ENCODE measurements around the gene FRK.

The FRK gene

GRCh38 chr6:116083052-116083451 is 22.4 kb upstream of the FRK start:
- H3K4ac ChIP-seq (ENCODE audit: low read depth, low read length), result no peak overlapping the region
- H3K56ac ChIP-seq (ENCODE audit: low read length), result no peak overlapping the region
- no peak overlapping the region for H4K8ac ChIP-seq (ENCODE audit: low read depth, low read length)
- H3K9ac ChIP-seq (ENCODE audit: low read length), result no peak overlapping the region
- no peak overlapping the region for H2AK5ac ChIP-seq (ENCODE audit: low read length)
- no peak overlapping the region for H3K4me2 ChIP-seq (ENCODE audit: low read length)
- no peaks in the 10 kb centered on the region for H3K27me3 ChIP-seq (ENCODE audit: insufficient read depth, low read length, poor library complexity)
- H3K79me1 ChIP-seq (ENCODE audit: low read length), result no peaks in the 10 kb centered on the region
- H3K36me3 ChIP-seq (ENCODE audit: control insufficient read depth, insufficient read depth, low read length), result no peaks in the 10 kb centered on the region
- H3K4me3 ChIP-seq (ENCODE audit: low read length), result no peak overlapping the region
- H3K18ac ChIP-seq (ENCODE audit: low read length), result no peak overlapping the region
- no peak for DNase-seq
- WGBS (ENCODE audit: extremely low coverage, insufficient coverage, low lambda C conversion rate), result 100% methylated on average over 1 of the region's 5 CpGs
- no peak overlapping the region for H2BK5ac ChIP-seq (ENCODE audit: low read length)
- no peak overlapping the region for H3K23ac ChIP-seq (ENCODE audit: low read length)
- H3K79me2 ChIP-seq (ENCODE audit: control insufficient read depth, insufficient read depth, low read length), result no peaks in the 10 kb centered on the region
- H4K5ac ChIP-seq (ENCODE audit: low read length), result no peak overlapping the region
- no peaks in the 10 kb centered on the region for H3K4me1 ChIP-seq (ENCODE audit: control insufficient read depth, low read depth, low read length)
- no peak overlapping the region for H2BK120ac ChIP-seq (ENCODE audit: low read depth, low read length)
- no peak overlapping the region for H3K27ac ChIP-seq (ENCODE audit: low read depth, low read length)
- no peak overlapping the region for H2BK15ac ChIP-seq (replicated peaks; ENCODE audit: low read depth)

GRCh38 chr6:116078945-116079344 is 18.3 kb upstream of the FRK start:
- no peak overlapping the region for H3K23ac ChIP-seq (ENCODE audit: low read length)
- H3K56ac ChIP-seq (ENCODE audit: low read length), result no peak overlapping the region
- H3K79me2 ChIP-seq (ENCODE audit: control insufficient read depth, insufficient read depth, low read length), result no peaks in the 10 kb centered on the region
- H3K4me3 ChIP-seq (ENCODE audit: low read length), result no peak overlapping the region
- no peak overlapping the region for H4K5ac ChIP-seq (ENCODE audit: low read length)
- no peak overlapping the region for H3K27ac ChIP-seq (ENCODE audit: low read depth, low read length)
- no peaks in the 10 kb centered on the region for H3K79me1 ChIP-seq (ENCODE audit: low read length)
- H2BK120ac ChIP-seq (ENCODE audit: low read depth, low read length), result no peak overlapping the region
- no peak for DNase-seq
- no peak overlapping the region for H3K4ac ChIP-seq (ENCODE audit: low read depth, low read length)
- no peak overlapping the region for H3K9ac ChIP-seq (ENCODE audit: low read length)
- no peaks in the 10 kb centered on the region for H3K36me3 ChIP-seq (ENCODE audit: control insufficient read depth, insufficient read depth, low read length)
- no peak overlapping the region for H3K18ac ChIP-seq (ENCODE audit: low read length)
- H2BK15ac ChIP-seq (replicated peaks; ENCODE audit: low read depth), result no peak overlapping the region
- no peaks in the 10 kb centered on the region for H3K27me3 ChIP-seq (ENCODE audit: insufficient read depth, low read length, poor library complexity)
- no peak overlapping the region for H2AK5ac ChIP-seq (ENCODE audit: low read length)
- no peak overlapping the region for H4K8ac ChIP-seq (ENCODE audit: low read depth, low read length)
- no peak overlapping the region for H3K4me2 ChIP-seq (ENCODE audit: low read length)
- no peaks in the 10 kb centered on the region for H3K4me1 ChIP-seq (ENCODE audit: control insufficient read depth, low read depth, low read length)
- H2BK5ac ChIP-seq (ENCODE audit: low read length), result no peak overlapping the region
- no CpG with 5 or more reads among the region's 3 CpGs for WGBS (ENCODE audit: extremely low coverage, insufficient coverage, low lambda C conversion rate)

- Histone ChIP-seq H2AK5ac (ENCODE audit: low read length) (no peak overlapping the region), H3K23ac (ENCODE audit: low read length) (no peak overlapping the region), H3K36me3 (ENCODE audit: control insufficient read depth, insufficient read depth, low read length) (no peaks in the 10 kb centered on the region), H2BK5ac (ENCODE audit: low read length) (no peak overlapping the region), H3K56ac (ENCODE audit: low read length) (no peak overlapping the region), H3K79me2 (ENCODE audit: control insufficient read depth, insufficient read depth, low read length) (no peaks in the 10 kb centered on the region), H3K4ac (ENCODE audit: low read depth, low read length) (no peak overlapping the region), H3K79me1 (ENCODE audit: low read length) (no peaks in the 10 kb centered on the region), H3K27ac (ENCODE audit: low read depth, low read length) (no peak overlapping the region), H2BK120ac (ENCODE audit: low read depth, low read length) (no peak overlapping the region), H4K5ac (ENCODE audit: low read length) (no peak overlapping the region), H2BK15ac (replicated peaks; ENCODE audit: low read depth) (no peak overlapping the region), H3K9ac (ENCODE audit: low read length) (no peak overlapping the region), H3K4me3 (ENCODE audit: low read length) (no peak overlapping the region), H3K4me2 (ENCODE audit: low read length) (no peak overlapping the region), H3K18ac (ENCODE audit: low read length) (no peak overlapping the region), H3K4me1 (ENCODE audit: control insufficient read depth, low read depth, low read length) (no peaks in the 10 kb centered on the region), H4K8ac (ENCODE audit: low read depth, low read length) (no peak overlapping the region), H3K27me3 (ENCODE audit: insufficient read depth, low read length, poor library complexity) (no peaks in the 10 kb centered on the region)
- no peak for DNase-seq
- WGBS (ENCODE audit: extremely low coverage, insufficient coverage, low lambda C conversion rate), result no CpG with 5 or more reads among the region's 3 CpGs
Observed at GRCh38 chr6:116078522-116078921, 17.8 kb upstream of the FRK start.

GRCh38 chr6:116074732-116075390 is 14.2 kb upstream of the FRK start:
- no peaks in the 10 kb centered on the region for H3K27me3 ChIP-seq (ENCODE audit: insufficient read depth, low read length, poor library complexity)
- no peak overlapping the region for H2AK5ac ChIP-seq (ENCODE audit: low read length)
- H2BK15ac ChIP-seq (replicated peaks; ENCODE audit: low read depth), result no peak overlapping the region
- H3K36me3 ChIP-seq (ENCODE audit: control insufficient read depth, insufficient read depth, low read length), result no peaks in the 10 kb centered on the region
- DNase-seq, result no peak
- no peak overlapping the region for H3K18ac ChIP-seq (ENCODE audit: low read length)
- H3K4ac ChIP-seq (ENCODE audit: low read depth, low read length), result no peak overlapping the region
- H3K4me3 ChIP-seq (ENCODE audit: low read length), result no peak overlapping the region
- no peaks in the 10 kb centered on the region for H3K4me1 ChIP-seq (ENCODE audit: control insufficient read depth, low read depth, low read length)
- H3K79me2 ChIP-seq (ENCODE audit: control insufficient read depth, insufficient read depth, low read length), result no peaks in the 10 kb centered on the region
- H4K5ac ChIP-seq (ENCODE audit: low read length), result no peak overlapping the region
- H3K23ac ChIP-seq (ENCODE audit: low read length), result no peak overlapping the region
- H3K27ac ChIP-seq (ENCODE audit: low read depth, low read length), result no peak overlapping the region
- H2BK5ac ChIP-seq (ENCODE audit: low read length), result no peak overlapping the region
- H2BK120ac ChIP-seq (ENCODE audit: low read depth, low read length), result no peak overlapping the region
- no peak overlapping the region for H4K8ac ChIP-seq (ENCODE audit: low read depth, low read length)
- no peak overlapping the region for H3K9ac ChIP-seq (ENCODE audit: low read length)
- H3K56ac ChIP-seq (ENCODE audit: low read length), result no peak overlapping the region
- H3K79me1 ChIP-seq (ENCODE audit: low read length), result no peaks in the 10 kb centered on the region
- WGBS (ENCODE audit: extremely low coverage, insufficient coverage, low lambda C conversion rate), result no CpG with 5 or more reads among the region's 2 CpGs
- no peak overlapping the region for H3K4me2 ChIP-seq (ENCODE audit: low read length)

GRCh38 chr6:116073765-116074440 is 13.2 kb upstream of the FRK start:
- no CpG with 5 or more reads among the region's 2 CpGs for WGBS (ENCODE audit: extremely low coverage, insufficient coverage, low lambda C conversion rate)
- Histone ChIP-seq H3K79me1 (ENCODE audit: low read length) (no peaks in the 10 kb centered on the region), H3K9ac (ENCODE audit: low read length) (no peak overlapping the region), H3K4me3 (ENCODE audit: low read length) (no peak overlapping the region), H3K23ac (ENCODE audit: low read length) (no peak overlapping the region), H2BK5ac (ENCODE audit: low read length) (no peak overlapping the region), H3K27ac (ENCODE audit: low read depth, low read length) (no peak overlapping the region), H3K4me1 (ENCODE audit: control insufficient read depth, low read depth, low read length) (no peaks in the 10 kb centered on the region), H4K5ac (ENCODE audit: low read length) (no peak overlapping the region), H2BK15ac (replicated peaks; ENCODE audit: low read depth) (no peak overlapping the region), H3K36me3 (ENCODE audit: control insufficient read depth, insufficient read depth, low read length) (no peaks in the 10 kb centered on the region), H3K56ac (ENCODE audit: low read length) (no peak overlapping the region), H3K4ac (ENCODE audit: low read depth, low read length) (no peak overlapping the region), H4K8ac (ENCODE audit: low read depth, low read length) (no peak overlapping the region), H2AK5ac (ENCODE audit: low read length) (no peak overlapping the region), H3K4me2 (ENCODE audit: low read length) (no peak overlapping the region), H3K18ac (ENCODE audit: low read length) (no peak overlapping the region), H3K27me3 (ENCODE audit: insufficient read depth, low read length, poor library complexity) (no peaks in the 10 kb centered on the region), H2BK120ac (ENCODE audit: low read depth, low read length) (no peak overlapping the region), H3K79me2 (ENCODE audit: control insufficient read depth, insufficient read depth, low read length) (no peaks in the 10 kb centered on the region)
- no peak for DNase-seq

- Histone ChIP-seq H3K4me3 (ENCODE audit: low read length) (no peak overlapping the region), H4K8ac (ENCODE audit: low read depth, low read length) (no peak overlapping the region), H3K79me1 (ENCODE audit: low read length) (no peaks in the 10 kb centered on the region), H3K36me3 (ENCODE audit: control insufficient read depth, insufficient read depth, low read length) (no peaks in the 10 kb centered on the region), H3K4me1 (ENCODE audit: control insufficient read depth, low read depth, low read length) (no peaks in the 10 kb centered on the region), H3K9ac (ENCODE audit: low read length) (no peak overlapping the region), H3K79me2 (ENCODE audit: control insufficient read depth, insufficient read depth, low read length) (no peaks in the 10 kb centered on the region), H4K5ac (ENCODE audit: low read length) (no peak overlapping the region), H3K4me2 (ENCODE audit: low read length) (no peak overlapping the region), H2AK5ac (ENCODE audit: low read length) (no peak overlapping the region), H2BK15ac (replicated peaks; ENCODE audit: low read depth) (no peak overlapping the region), H3K4ac (ENCODE audit: low read depth, low read length) (no peak overlapping the region), H3K56ac (ENCODE audit: low read length) (no peak overlapping the region), H2BK120ac (ENCODE audit: low read depth, low read length) (no peak overlapping the region), H2BK5ac (ENCODE audit: low read length) (no peak overlapping the region), H3K18ac (ENCODE audit: low read length) (no peak overlapping the region), H3K27me3 (ENCODE audit: insufficient read depth, low read length, poor library complexity) (no peaks in the 10 kb centered on the region), H3K23ac (ENCODE audit: low read length) (no peak overlapping the region), H3K27ac (ENCODE audit: low read depth, low read length) (no peak overlapping the region)
- DNase-seq, result no peak
- no CpG with 5 or more reads among the region's 1 CpG for WGBS (ENCODE audit: extremely low coverage, insufficient coverage, low lambda C conversion rate)
Observed at GRCh38 chr6:116072368-116072767, 11.7 kb upstream of the FRK start.

Measured in mesendoderm (in vitro differentiated cells).